GM06990 (cell line): ENCODE data around the gene CD33.

Experiments
- DNase-seq: peaks from one replicate; pipeline ENCODE4 v3.0.0-alpha.2; 2011; ENCODE audit not compliant: insufficient read length; ENCODE audit errors: extremely low read depth
- H3K27me3 ChIP-seq: replicated peaks from 2 replicates; pipeline ENCODE4 v1.6.0; 2011; ENCODE audit warnings: low read length; ENCODE audit not compliant: control insufficient read depth, insufficient read depth
- H3K36me3 ChIP-seq: 2 replicates; pipeline ENCODE4 v1.5.1; 2011; ENCODE audit warnings: low read length; ENCODE audit not compliant: control insufficient read depth, insufficient read depth
- H3K4me3 ChIP-seq: replicated peaks from 2 replicates; pipeline ENCODE4 v1.5.1; 2011; ENCODE audit warnings: low read depth, mild to moderate bottlenecking, control low read depth, low read length
- CTCF ChIP-seq: IDR thresholded peaks from 2 replicates; pipeline ENCODE4 v1.5.1; 2011; ENCODE audit warnings: low read length, control low read depth, mild to moderate bottlenecking, inconsistent platforms; ENCODE audit not compliant: insufficient read depth, poor library complexity, severe bottlenecking

The CD33 gene

GRCh38 chr19:51271067-51271466, 46.2 kb downstream of the CD33 start:
- no peak for DNase-seq
- H3K27me3 ChIP-seq = no peaks in the 10 kb centered on the region
- H3K36me3 ChIP-seq = no peaks in the 10 kb centered on the region
- TF ChIP-seq CTCF = no peak
- no peak overlapping the region for H3K4me3 ChIP-seq

- DNase-seq = no peak
- H3K4me3 ChIP-seq = no peak overlapping the region
- no peaks in the 10 kb centered on the region for H3K36me3 ChIP-seq
- no peak for TF ChIP-seq CTCF
- H3K27me3 ChIP-seq = no peaks in the 10 kb centered on the region
Measured at GRCh38 chr19:51272183-51272810, 47.4 kb downstream of the CD33 start.

DNA sequence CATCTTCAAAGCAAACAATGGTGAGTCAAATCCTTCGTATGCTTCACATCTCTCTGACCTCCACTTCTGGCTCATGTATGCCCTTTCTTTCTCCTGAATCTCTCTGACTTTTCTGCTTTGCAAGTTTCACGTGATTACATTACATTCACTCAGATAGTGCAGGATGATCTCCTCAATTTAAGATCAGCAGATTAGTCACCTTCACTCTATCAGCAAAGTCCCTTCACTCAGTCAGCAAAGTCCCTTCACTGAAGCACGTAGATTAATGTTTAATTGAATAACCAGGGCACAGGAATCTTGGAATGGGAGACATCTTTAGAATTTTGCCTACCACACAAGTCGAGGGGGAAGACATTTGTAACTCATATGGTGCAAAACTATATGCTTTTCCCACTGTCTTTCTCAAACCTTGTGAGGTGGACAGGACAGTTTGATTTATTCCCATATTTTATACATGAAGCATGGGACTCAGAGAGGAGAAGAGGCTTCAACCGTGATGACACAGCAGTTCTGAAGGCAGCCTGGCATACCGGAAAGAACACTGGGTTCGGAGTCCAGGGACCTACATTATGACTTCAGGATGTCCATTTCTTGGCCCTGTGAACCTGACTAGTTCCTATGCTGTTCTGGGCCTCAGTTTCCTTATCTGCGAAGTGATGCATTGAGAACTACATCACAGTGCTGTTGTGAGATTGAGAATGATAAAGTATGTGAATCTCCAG, 49.3 kb downstream of the CD33 start:
- Histone ChIP-seq H3K4me3 (no peak overlapping the region), H3K27me3 (no peaks in the 10 kb centered on the region; the same call in 1 of the 2 replicates), H3K36me3 (no peaks in the 10 kb centered on the region)
- no peak for TF ChIP-seq CTCF
- DNase-seq = no peak

DNA sequence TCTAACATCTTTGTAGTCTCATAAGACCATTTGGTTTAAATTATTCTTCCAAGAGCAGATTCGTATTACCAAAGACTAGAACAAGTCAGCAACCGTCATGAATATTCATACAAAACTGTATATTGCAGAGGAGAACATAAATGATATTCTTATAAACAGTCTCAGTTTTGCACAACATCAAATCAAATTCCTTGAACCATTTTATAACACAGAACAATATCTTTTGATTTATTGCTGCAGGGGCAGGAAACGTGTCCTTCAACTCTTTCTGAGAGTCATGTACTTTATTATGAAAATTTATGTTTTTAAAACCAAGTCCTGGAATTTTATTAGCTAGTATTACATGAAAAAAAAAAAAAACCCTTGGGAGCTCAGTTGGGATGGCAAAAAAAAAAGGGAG, 52.2 kb downstream of the CD33 start:
- Histone ChIP-seq H3K36me3 (no peaks in the 10 kb centered on the region), H3K27me3 (no peaks in the 10 kb centered on the region; the same call in 1 of the 2 replicates), H3K4me3 (no peak overlapping the region)
- no peak for DNase-seq
- no peak for TF ChIP-seq CTCF

DNA sequence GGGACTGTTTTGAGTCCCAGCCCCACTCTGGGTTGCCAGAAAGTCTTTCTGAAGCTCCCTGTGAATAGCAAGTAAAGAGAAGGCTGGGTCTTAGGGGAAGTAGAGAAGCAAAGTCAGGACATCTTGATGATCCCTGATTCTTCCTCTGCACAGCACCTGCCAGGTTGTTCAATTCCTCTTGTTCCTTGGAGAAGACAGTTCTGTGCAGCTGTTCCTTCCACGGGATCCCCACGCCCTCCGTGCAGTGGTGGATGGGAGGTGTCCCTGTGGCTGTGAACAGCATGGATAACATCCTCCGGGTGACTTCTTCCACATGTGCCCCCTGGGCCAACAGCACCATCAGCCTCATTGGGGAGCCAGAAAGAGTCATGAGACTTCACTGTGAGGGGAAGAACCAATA, 57.5 kb downstream of the CD33 start:
- H3K27me3 ChIP-seq = no peaks in the 10 kb centered on the region; the same call in 1 of the 2 replicates
- no peaks in the 10 kb centered on the region for H3K36me3 ChIP-seq
- no peak overlapping the region for H3K4me3 ChIP-seq
- TF ChIP-seq CTCF = no peak
- no peak for DNase-seq
